SK-N-SH (cell line): ENCODE data around the gene SPDYE3.
"Not testable (repeated sequence)": the region's sequence is repeated elsewhere in the genome, so short reads cannot be mapped to it uniquely, and the experiment has no call there.

Experiments used
- CTCF ChIP-seq: fragments of 200-600 bp; sonication (generic); IDR thresholded peaks from 2 replicates; pipeline ENCODE4 v1.6.1; 2017; ENCODE audit warnings: antibody characterized with exemption, mild to moderate bottlenecking, moderate library complexity
- EZH2phosphoT487 ChIP-seq: fragments of 200-600 bp; sonication (generic); IDR thresholded peaks from 2 replicates; pipeline ENCODE4 v1.6.1; 2017; ENCODE audit warnings: low read depth, mixed run types, mild to moderate bottlenecking, antibody characterized with exemption, moderate library complexity, borderline replicate concordance
- JUND ChIP-seq: IDR thresholded peaks from 2 replicates; pipeline ENCODE4 v1.4.0; 2012
- MAX ChIP-seq: IDR thresholded peaks from 2 replicates; pipeline ENCODE4 v1.4.0; 2012; ENCODE audit warnings: low read depth
- RAD21 ChIP-seq: IDR thresholded peaks from 2 replicates; pipeline ENCODE4 v1.6.1; 2012; ENCODE audit warnings: mild to moderate bottlenecking, low read length
- REST ChIP-seq: IDR thresholded peaks from 2 replicates; pipeline ENCODE4 v1.6.1; 2012; ENCODE audit warnings: mild to moderate bottlenecking, low read depth, low read length, moderate library complexity

- TF ChIP-seq JUND, EZH2phosphoT487, CTCF, MAX, RAD21, REST: not testable (repeated sequence)
Observed at GRCh38 chr7:100295269-100295668, 12.2 kb upstream of the SPDYE3 start.
